ENCODE measurements around the gene RNF220.

RNF220 gene

GRCh38 chr1:44546403-44547053, 141.5 kb downstream of the RNF220 start:
- Histone ChIP-seq H3K36me3 (replicated peaks) (no peaks in the 10 kb centered on the region), H3K27me3 (replicated peaks) (peaks cover 24% of the 10 kb centered on the region), H3K4me3 (ENCODE audit: low read depth, low read length) (no peak overlapping the region), H3K27ac (no peak overlapping the region)
- no peak for DNase-seq
- in situ Hi-C loops (cut with HindIII; ENCODE audit: low pct_ligation_motif_present, low sequenced_read_pairs): no loop called here
- TF ChIP-seq, protein P1, sequence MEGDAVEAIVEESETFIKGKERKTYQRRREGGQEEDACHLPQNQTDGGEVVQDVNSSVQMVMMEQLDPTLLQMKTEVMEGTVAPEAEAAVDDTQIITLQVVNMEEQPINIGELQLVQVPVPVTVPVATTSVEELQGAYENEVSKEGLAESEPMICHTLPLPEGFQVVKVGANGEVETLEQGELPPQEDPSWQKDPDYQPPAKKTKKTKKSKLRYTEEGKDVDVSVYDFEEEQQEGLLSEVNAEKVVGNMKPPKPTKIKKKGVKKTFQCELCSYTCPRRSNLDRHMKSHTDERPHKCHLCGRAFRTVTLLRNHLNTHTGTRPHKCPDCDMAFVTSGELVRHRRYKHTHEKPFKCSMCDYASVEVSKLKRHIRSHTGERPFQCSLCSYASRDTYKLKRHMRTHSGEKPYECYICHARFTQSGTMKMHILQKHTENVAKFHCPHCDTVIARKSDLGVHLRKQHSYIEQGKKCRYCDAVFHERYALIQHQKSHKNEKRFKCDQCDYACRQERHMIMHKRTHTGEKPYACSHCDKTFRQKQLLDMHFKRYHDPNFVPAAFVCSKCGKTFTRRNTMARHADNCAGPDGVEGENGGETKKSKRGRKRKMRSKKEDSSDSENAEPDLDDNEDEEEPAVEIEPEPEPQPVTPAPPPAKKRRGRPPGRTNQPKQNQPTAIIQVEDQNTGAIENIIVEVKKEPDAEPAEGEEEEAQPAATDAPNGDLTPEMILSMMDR (IDR thresholded peaks at IDR 0.05; ENCODE audit: low read depth, low read length, missing control alignments): no peak

- peaks cover 23% of the 10 kb centered on the region for H3K27me3 ChIP-seq (replicated peaks)
- TF ChIP-seq, protein P1 (IDR thresholded peaks at IDR 0.05; ENCODE audit: low read depth, low read length, missing control alignments): no peak
Observed at GRCh38 chr1:44547361-44547760, 142.3 kb downstream of the RNF220 start.

GRCh38 chr1:44547837-44548236, 142.8 kb downstream of the RNF220 start:
- peaks cover 21% of the 10 kb centered on the region for H3K27me3 ChIP-seq (replicated peaks)
- no peaks in the 10 kb centered on the region for H3K36me3 ChIP-seq (replicated peaks)
- in situ Hi-C loops (cut with HindIII; ENCODE audit: low pct_ligation_motif_present, low sequenced_read_pairs): no loop called here
- no peak overlapping the region for H3K4me3 ChIP-seq (ENCODE audit: low read depth, low read length)
- no peak for DNase-seq
- H3K27ac ChIP-seq: no peak overlapping the region
- TF ChIP-seq, protein P1 (IDR thresholded peaks at IDR 0.05; ENCODE audit: low read depth, low read length, missing control alignments): no peak

More at GRCh38 chr1:44547361-44547760, 142.3 kb downstream of the RNF220 start:
- no peak for DNase-seq
- in situ Hi-C loops (cut with HindIII; ENCODE audit: low pct_ligation_motif_present, low sequenced_read_pairs): no loop called here
- H3K4me3 ChIP-seq (ENCODE audit: low read depth, low read length): no peak overlapping the region
- H3K36me3 ChIP-seq (replicated peaks): no peaks in the 10 kb centered on the region
- no peak overlapping the region for H3K27ac ChIP-seq

GRCh38 chr1:44549510-44549909, 144.5 kb downstream of the RNF220 start:
- in situ Hi-C loops (cut with HindIII; ENCODE audit: low pct_ligation_motif_present, low sequenced_read_pairs): no loop called here
- DNase-seq: no peak
- Histone ChIP-seq H3K27ac (no peak overlapping the region), H3K4me3 (ENCODE audit: low read depth, low read length) (no peak overlapping the region), H3K27me3 (replicated peaks) (peaks cover 9% of the 10 kb centered on the region), H3K36me3 (replicated peaks) (no peaks in the 10 kb centered on the region)
- TF ChIP-seq, protein P1 (IDR thresholded peaks at IDR 0.05; ENCODE audit: low read depth, low read length, missing control alignments): no peak

DNA sequence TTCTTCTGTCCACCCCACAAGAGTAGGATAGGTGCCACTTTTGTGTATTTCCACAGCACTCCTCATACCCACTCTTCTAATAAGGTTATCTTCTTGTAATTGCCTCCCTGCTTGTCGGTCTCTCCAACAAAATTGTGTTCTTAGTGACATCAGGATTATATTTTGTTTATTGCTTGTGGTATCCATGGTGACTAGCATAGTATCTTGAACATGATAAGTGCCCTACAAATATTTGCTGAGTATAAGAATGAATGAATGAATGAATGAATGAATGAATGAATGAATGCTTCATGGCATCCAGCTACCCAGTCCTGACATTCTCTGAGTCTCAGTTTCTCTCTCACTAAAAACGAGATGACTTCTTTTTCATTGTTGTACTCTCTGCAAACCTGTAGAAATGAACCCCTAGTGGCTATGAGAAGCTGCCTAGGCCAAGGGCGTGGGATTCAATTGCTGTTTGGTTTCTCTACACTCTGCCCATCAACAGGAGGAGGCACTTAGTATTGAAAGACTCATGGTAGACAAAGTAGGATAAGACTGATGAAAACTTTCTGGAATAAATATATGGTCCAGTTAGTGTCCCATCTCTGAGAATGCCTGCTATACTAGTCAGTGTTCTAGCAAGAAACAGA, 148.2 kb downstream of the RNF220 start:
- no peak overlapping the region for H3K4me3 ChIP-seq (ENCODE audit: low read depth, low read length)
- no peaks in the 10 kb centered on the region for H3K36me3 ChIP-seq (replicated peaks)
- TF ChIP-seq, protein P1 (IDR thresholded peaks at IDR 0.05; ENCODE audit: low read depth, low read length, missing control alignments): no peak
- in situ Hi-C loops (cut with HindIII; ENCODE audit: low pct_ligation_motif_present, low sequenced_read_pairs): no loop called here
- H3K27me3 ChIP-seq (replicated peaks): no peaks in the 10 kb centered on the region
- H3K27ac ChIP-seq: no peak overlapping the region
- no peak for DNase-seq
